CD4-positive, alpha-beta memory T cell (primary cell): ENCODE results near the gene TMEM240. TPM values are rescaled to one million over a fixed set of nuclear protein-coding genes. Genes with fewer than 3 reads are reported as not detected.

Experiments
- CTCF ChIA-PET: fragments of 350-600 bp; sonication (Branson Sonifier 250); formaldehyde crosslinking; loops from one replicate; lab custom pipeline; 2021; ENCODE audit warnings: inconsistent platforms; ENCODE audit not compliant: partially characterized antibody; lab: Charles Lee
- POLR2A ChIA-PET: fragments of 350-600 bp; sonication (Branson Sonifier 250); formaldehyde crosslinking; loops from one replicate; lab custom pipeline; 2021; ENCODE audit not compliant: partially characterized antibody; lab: Charles Lee
- DNase-seq, 5 donors: peaks; one replicate each; pipeline versions ENCODE4 v3.0.0 to v3.0.0-alpha.2; 2020 to 2022; ENCODE audit warnings: mixed read lengths in 1 of 5
- H3K27ac ChIP-seq: one replicate; pipeline ENCODE4 v1.7.0; 2013; ENCODE audit warnings: low read depth, low read length
- H3K27me3 ChIP-seq: 2 replicates; pipeline ENCODE4 v1.7.0; 2013; ENCODE audit warnings: mild to moderate bottlenecking, low read length, moderate library complexity; ENCODE audit not compliant: insufficient read depth
- H3K36me3 ChIP-seq: 2 replicates; pipeline ENCODE4 v1.7.0; 2013; ENCODE audit warnings: mild to moderate bottlenecking, low read length, moderate library complexity; ENCODE audit not compliant: insufficient read depth
- H3K4me1 ChIP-seq: 2 replicates; pipeline ENCODE4 v1.7.0; 2013; ENCODE audit warnings: mild to moderate bottlenecking, low read length, moderate library complexity; ENCODE audit not compliant: insufficient read depth
- H3K4me3 ChIP-seq, 2 donors: one replicate each; pipeline ENCODE4 v1.7.0; 2013; ENCODE audit warnings: low read length in 2 of 2, mild to moderate bottlenecking in 1 of 2
- H3K9me3 ChIP-seq, 2 donors: one replicate each; pipeline ENCODE4 v1.7.0; 2013; ENCODE audit warnings: low read length in 2 of 2, control low read depth in 1 of 2; ENCODE audit not compliant: control insufficient read depth in 1 of 2
- H3K27ac Mint-ChIP-seq, 7 donors: one replicate each; pipeline ENCODE4 v1.8.0; 2020 to 2021; ENCODE audit warnings: mixed read lengths in 7 of 7, mild to moderate bottlenecking in 6 of 7, inconsistent platforms in 3 of 7, moderate library complexity in 3 of 7
- H3K27me3 Mint-ChIP-seq, 2 donors: one replicate each; pipeline ENCODE4 v1.8.0; 2020 to 2021; ENCODE audit warnings: mixed read lengths in 2 of 2
- H3K36me3 Mint-ChIP-seq, 2 donors: one replicate each; pipeline ENCODE4 v1.8.0; 2020 to 2021; ENCODE audit warnings: mixed read lengths in 2 of 2, inconsistent platforms in 1 of 2, mild to moderate bottlenecking in 1 of 2
- H3K4me1 Mint-ChIP-seq, 4 donors: one replicate each; pipeline ENCODE4 v1.8.0; 2020 to 2021; ENCODE audit warnings: mixed read lengths in 4 of 4, mild to moderate bottlenecking in 1 of 4
- H3K4me3 Mint-ChIP-seq, 8 donors: one replicate each; pipeline ENCODE4 v1.8.0; 2020 to 2021; ENCODE audit warnings: mixed read lengths in 8 of 8, mild to moderate bottlenecking in 7 of 8, moderate library complexity in 6 of 8, inconsistent platforms in 3 of 8
- H3K9me3 Mint-ChIP-seq, 8 donors: one replicate each; pipeline ENCODE4 v1.8.0; 2020 to 2021; ENCODE audit warnings: mixed read lengths in 8 of 8, mild to moderate bottlenecking in 5 of 8, inconsistent platforms in 3 of 8, moderate library complexity in 1 of 8
- intact Hi-C: fragments of 100-400 bp; cut with micrococcal nuclease; formaldehyde crosslinking; loops from one replicate; pipeline ENCODE4 v1.15.1; 2023
- polyA plus RNA-seq, 2 donors: library from polyadenylated mRNA; unstranded; fragments of 300-500 nt; fragmentation: Illumina TruSeq; gene quantifications; one replicate each; pipeline ENCODE4 v1.2.3, GENCODE V29; 2021
- total RNA-seq, 2 experiments: library from RNA; stranded (reverse); gene quantifications; one replicate each; pipeline ENCODE4 v1.2.3, GENCODE V29; 2021

TMEM240 gene
- total and polyA plus RNA-seq, 4 experiments from 2014 or later = 1.8 to 2.8 TPM; not detected in 2

DNA sequence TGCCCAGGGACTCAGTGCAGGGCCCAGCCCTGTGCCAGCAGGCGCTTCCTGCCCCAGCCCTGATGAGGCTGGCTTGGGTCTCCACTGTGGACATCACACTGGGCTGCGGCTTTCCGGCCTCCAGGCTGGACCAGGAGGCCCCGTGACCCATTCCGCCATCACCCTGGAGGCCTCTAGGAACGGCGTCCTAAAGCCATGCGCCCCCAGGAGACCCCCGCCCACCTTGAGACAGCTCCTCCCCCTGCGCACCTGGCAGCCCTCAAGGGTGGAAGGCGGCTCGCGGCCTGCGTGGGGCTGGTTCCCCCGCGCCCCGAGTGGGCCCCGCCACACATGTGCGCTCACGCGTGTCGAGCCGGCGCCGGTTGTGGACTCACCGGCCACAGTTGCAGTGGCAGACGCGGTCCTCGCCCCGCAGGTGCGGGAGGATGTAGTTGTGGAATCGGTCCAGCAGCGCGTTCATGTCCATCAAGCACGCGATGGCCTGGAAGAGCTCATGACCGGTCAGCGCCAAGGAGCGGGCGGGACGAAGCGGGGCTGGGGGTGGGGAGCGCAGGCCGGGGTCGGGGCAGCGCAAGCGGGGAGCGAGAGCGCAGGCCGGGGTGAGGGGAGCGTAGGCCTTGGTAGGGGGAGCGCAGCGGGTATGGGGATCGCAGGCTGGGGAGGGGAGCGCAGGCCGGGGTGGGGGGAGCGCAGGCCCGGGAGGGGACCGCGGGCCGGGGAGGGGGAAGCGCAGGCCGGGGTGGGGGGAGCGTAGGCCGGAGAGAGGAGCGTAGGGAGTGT is 924 bp downstream of the TMEM240 start:
- Mint-ChIP-seq H3K4me1 (peaks cover 0 to 4% (median 1%) of the 10 kb centered on the region in 4 donors), H3K27me3 (no peaks in the 10 kb centered on the region), H3K36me3 (peaks cover 0 to 4% of the 10 kb centered on the region in 2 donors), H3K4me3 (peak overlapping the region in 5 of 8 donors; percentile 37 to 75 (median 48)), H3K9me3 (no peaks in the 10 kb centered on the region), H3K27ac (no peak overlapping the region)
- H3K36me3 ChIP-seq = no peaks in the 10 kb centered on the region
- no peaks in the 10 kb centered on the region for H3K27me3 ChIP-seq
- no peak overlapping the region for H3K27ac ChIP-seq
- H3K4me1 ChIP-seq = peaks cover 5% of the 10 kb centered on the region
- H3K9me3 ChIP-seq = no peaks in the 10 kb centered on the region
- ChIA-PET CTCF (no interaction called here), POLR2A (no interaction called here)
- DNase-seq = no peak
- intact Hi-C loops = no loop called here
- H3K4me3 ChIP-seq = no peak overlapping the region

DNA sequence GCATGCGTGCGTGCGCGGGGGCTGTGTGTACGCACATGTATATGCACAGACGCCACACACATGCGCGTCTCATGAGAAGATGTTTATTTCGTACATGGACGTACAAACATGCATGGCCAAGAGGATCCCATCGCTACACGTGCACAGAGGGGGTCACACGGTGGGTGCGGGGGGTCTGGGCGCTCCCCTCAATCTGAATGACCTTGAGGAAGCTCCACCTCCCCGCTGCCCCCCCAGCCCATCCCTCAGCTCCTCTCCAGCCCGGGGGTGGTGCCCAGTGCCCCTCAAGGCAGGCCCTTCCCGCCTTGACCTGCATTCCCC is 1.5 kb downstream of the TMEM240 start:
- H3K27me3 Mint-ChIP-seq = no peaks in the 10 kb centered on the region
- intact Hi-C loops = no loop called here
- H3K36me3 ChIP-seq = no peaks in the 10 kb centered on the region
- no peak overlapping the region for H3K4me3 ChIP-seq
- no peak overlapping the region for H3K27ac ChIP-seq
- no peak overlapping the region for H3K27ac Mint-ChIP-seq
- H3K27me3 ChIP-seq = no peaks in the 10 kb centered on the region
- H3K36me3 Mint-ChIP-seq = peaks cover 0 to 4% of the 10 kb centered on the region in 2 donors
- DNase-seq = no peak
- ChIA-PET CTCF (interaction anchor here (1.6 kb wide), 1 partner anchor 34 kb away, joined by 3 read pairs; no protein-coding TSS in a partner anchor), POLR2A (no interaction called here)
- peaks cover 5% of the 10 kb centered on the region for H3K4me1 ChIP-seq
- H3K4me1 Mint-ChIP-seq = peaks cover 0 to 4% (median 1%) of the 10 kb centered on the region in 4 donors
- H3K9me3 Mint-ChIP-seq = no peaks in the 10 kb centered on the region
- peak overlapping the region in 4 of 8 donors; percentile 5 to 64 (median 23) for H3K4me3 Mint-ChIP-seq
- H3K9me3 ChIP-seq = no peaks in the 10 kb centered on the region

DNA sequence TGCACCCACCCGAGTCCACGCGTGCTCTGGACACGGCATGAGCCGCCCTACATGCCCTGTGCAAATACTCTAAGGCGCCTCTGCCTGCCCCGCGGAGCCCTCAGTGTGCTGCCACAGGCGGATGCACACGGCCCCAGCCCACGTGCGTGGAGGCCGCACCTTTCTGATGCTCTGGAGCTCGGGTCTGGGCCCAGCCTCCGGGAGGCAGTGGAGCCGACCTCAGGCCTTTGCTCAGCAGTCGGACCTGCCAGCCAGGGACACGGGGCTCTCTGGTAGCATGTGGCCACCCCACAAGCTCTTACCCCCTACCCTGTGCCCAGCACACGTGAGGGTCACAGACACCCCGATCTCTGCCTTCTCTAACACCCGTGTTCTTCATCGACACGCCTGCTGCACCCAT is 2.1 kb downstream of the TMEM240 start:
- Histone ChIP-seq H3K27ac (no peak overlapping the region), H3K9me3 (no peaks in the 10 kb centered on the region), H3K4me1 (peaks cover 5% of the 10 kb centered on the region), H3K27me3 (no peaks in the 10 kb centered on the region), H3K36me3 (no peaks in the 10 kb centered on the region), H3K4me3 (no peak overlapping the region)
- ChIA-PET CTCF (interaction anchor here (1.6 kb wide), 1 partner anchor 34 kb away, joined by 3 read pairs; no protein-coding TSS in a partner anchor), POLR2A (no interaction called here)
- Mint-ChIP-seq H3K36me3 (peaks cover 0 to 4% of the 10 kb centered on the region in 2 donors), H3K9me3 (no peaks in the 10 kb centered on the region), H3K27me3 (no peaks in the 10 kb centered on the region), H3K27ac (no peak overlapping the region), H3K4me1 (peaks cover 0 to 4% (median 1%) of the 10 kb centered on the region in 4 donors), H3K4me3 (peak overlapping the region in 2 of 8 donors; percentile 36 to 64)
- no peak for DNase-seq
- intact Hi-C loops = no loop called here

DNA sequence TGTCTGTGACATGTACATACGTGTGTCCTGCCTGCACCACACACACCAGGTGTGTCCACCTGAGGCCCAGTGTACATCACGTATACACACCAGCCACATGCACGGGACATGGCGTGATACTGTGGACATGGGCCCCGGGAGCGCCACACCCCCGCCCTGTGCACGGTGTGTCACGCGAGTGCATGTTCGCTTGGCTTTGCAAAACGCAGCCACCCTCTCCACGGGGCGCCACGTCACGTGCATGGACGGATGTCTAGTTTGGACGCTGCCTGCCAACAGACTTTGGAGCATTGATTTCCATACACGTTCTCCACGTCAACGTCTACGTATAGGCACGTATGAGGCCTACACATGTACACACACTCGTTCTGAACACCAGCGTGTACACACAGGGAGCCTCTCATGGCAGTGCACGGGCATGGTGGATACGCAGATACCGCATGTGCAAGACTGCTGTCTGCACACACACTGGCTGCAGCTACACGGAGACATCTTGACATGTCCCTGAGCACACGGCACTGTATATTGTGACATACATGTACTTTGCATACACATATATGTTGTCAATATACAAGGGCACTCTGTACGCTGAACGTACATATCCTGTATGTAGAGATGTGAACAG is 2.7 kb downstream of the TMEM240 start:
- Histone ChIP-seq H3K4me3 (no peak overlapping the region), H3K27me3 (no peaks in the 10 kb centered on the region), H3K9me3 (no peaks in the 10 kb centered on the region), H3K36me3 (no peaks in the 10 kb centered on the region), H3K27ac (no peak overlapping the region), H3K4me1 (peaks cover 5% of the 10 kb centered on the region)
- peaks cover 0 to 4% of the 10 kb centered on the region in 2 donors for H3K36me3 Mint-ChIP-seq
- no peaks in the 10 kb centered on the region for H3K27me3 Mint-ChIP-seq
- no peaks in the 10 kb centered on the region for H3K9me3 Mint-ChIP-seq
- CTCF ChIA-PET = interaction anchor here (1.6 kb wide), 1 partner anchor 33 kb away, joined by 3 read pairs; no protein-coding TSS in a partner anchor
- peak overlapping the region in 2 of 8 donors; percentile 10 to 64 for H3K4me3 Mint-ChIP-seq
- intact Hi-C loops = no loop called here
- POLR2A ChIA-PET = no interaction called here
- no peak overlapping the region for H3K27ac Mint-ChIP-seq
- DNase-seq = no peak
- peaks cover 0 to 4% (median 1%) of the 10 kb centered on the region in 4 donors for H3K4me1 Mint-ChIP-seq

DNA sequence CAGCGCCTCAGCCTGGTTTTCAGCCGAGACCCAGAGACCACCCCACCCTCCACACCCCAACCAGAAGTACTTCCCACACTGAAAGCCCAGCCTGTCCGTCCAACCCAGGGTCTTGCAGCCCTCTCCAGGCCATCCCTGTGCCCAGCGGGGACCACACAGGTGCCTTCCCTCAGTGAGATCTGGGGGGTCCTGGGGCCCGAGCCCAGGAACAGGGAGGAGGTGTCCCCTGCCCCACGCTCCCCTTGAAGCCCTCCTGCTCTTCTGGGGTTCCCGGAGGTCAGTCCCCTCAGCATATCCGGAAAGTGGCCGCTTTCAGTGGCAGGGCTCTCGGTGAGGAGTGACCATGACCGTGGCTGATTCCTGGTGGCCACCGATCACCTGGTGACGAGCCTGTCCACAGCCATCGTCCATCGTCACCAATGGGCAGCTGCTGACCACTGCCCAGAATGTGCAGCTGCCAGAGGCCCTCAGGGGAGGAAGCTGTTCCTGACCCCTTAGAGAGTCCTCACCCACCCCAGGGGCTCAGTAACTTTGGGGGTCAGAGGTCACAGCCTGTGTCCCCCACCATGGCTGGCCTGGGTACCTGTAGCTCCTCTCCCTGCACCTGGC is 3.4 kb downstream of the TMEM240 start:
- Mint-ChIP-seq H3K36me3 (peaks cover 3% of the 10 kb centered on the region in 2 donors), H3K27me3 (no peaks in the 10 kb centered on the region), H3K4me1 (peaks cover 0 to 4% (median 1%) of the 10 kb centered on the region in 4 donors), H3K4me3 (no peak overlapping the region), H3K9me3 (peaks cover 0 to 2% (median 2%) of the 10 kb centered on the region in 8 donors), H3K27ac (peak overlapping the region in 1 of 7 donors; percentile 48)
- H3K9me3 ChIP-seq = no peaks in the 10 kb centered on the region
- no peak overlapping the region for H3K4me3 ChIP-seq
- ChIA-PET CTCF (no interaction called here), POLR2A (no interaction called here)
- H3K27ac ChIP-seq = no peak overlapping the region
- no peaks in the 10 kb centered on the region for H3K36me3 ChIP-seq
- no peaks in the 10 kb centered on the region for H3K27me3 ChIP-seq
- DNase-seq = no peak
- intact Hi-C loops = no loop called here
- peaks cover 5% of the 10 kb centered on the region for H3K4me1 ChIP-seq

DNA sequence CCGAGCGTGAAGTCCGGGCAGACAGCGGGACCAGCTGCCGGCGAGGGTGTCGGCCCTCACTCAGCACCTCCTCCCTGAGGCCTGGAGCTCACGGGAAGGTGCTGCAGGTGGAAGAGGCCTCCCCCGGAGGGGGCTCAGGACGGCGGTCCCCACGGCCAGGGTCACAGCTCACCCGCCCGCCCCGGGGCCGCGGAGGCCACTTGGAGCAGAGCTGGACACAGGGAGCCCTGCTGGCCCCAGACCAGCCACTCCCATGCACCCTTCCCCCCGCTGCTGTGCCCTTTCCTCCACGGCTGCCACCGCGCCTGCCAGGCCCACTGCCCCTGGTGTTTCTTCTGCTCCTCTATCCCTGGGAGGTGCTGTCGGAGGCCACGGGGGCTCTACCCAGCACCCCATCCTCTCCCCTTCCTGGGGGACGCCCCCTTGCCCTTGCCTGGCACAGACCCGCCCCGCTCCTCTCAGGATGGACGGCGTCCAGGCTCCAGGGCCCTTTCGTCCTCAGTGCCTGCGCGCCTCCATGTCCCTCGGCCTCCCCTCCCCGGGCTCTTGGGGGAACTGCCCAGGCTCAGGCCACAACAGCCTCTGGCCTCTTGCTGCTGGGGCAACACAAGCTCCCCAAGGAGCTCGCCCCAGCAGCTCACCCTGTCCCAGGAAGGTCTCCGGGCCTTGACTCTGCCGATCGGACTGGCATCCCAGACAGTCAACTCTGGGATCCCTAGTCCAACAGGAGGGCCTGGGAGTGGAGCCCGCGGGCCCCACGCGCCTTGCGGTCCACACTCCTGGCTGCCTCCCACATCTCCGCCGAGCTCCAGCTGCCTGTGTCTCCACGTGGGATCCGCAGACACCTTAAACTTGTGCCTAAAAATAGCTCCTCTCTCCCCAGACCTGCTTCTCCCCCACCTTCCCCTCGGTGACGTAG is 4.1 kb downstream of the TMEM240 start:
- Mint-ChIP-seq H3K4me3 (no peak overlapping the region), H3K27ac (peak overlapping the region in 1 of 7 donors; percentile 48), H3K9me3 (peaks cover 0 to 6% (median 5%) of the 10 kb centered on the region in 8 donors), H3K27me3 (no peaks in the 10 kb centered on the region), H3K36me3 (peaks cover 4 to 6% of the 10 kb centered on the region in 2 donors), H3K4me1 (no peaks in the 10 kb centered on the region)
- H3K9me3 ChIP-seq = no peaks in the 10 kb centered on the region
- ChIA-PET CTCF (no interaction called here), POLR2A (no interaction called here)
- H3K4me1 ChIP-seq = peaks cover 5% of the 10 kb centered on the region
- no peak for DNase-seq
- no peak overlapping the region for H3K27ac ChIP-seq
- no peaks in the 10 kb centered on the region for H3K27me3 ChIP-seq
- H3K4me3 ChIP-seq = no peak overlapping the region
- intact Hi-C loops = no loop called here
- no peaks in the 10 kb centered on the region for H3K36me3 ChIP-seq
